Stomach smooth muscle (tissue), 2 donors: ENCODE measurements around the gene CCDC7.
"Not testable (repeated sequence)": the region's sequence is repeated elsewhere in the genome, so short reads cannot be mapped to it uniquely, and the experiment has no call there.

ENCODE experiments used
- H3K27ac ChIP-seq: one replicate; pipeline ENCODE4 v1.7.0; 2013; ENCODE audit warnings: mild to moderate bottlenecking, low read length, inconsistent platforms
- H3K27me3 ChIP-seq, 2 donors: one replicate each; pipeline ENCODE4 v1.7.0; 2013; ENCODE audit warnings: low read length in 2 of 2; ENCODE audit not compliant: insufficient read depth in 2 of 2, control insufficient read depth in 1 of 2
- H3K36me3 ChIP-seq, 2 donors: one replicate each; pipeline ENCODE4 v1.7.0; 2013; ENCODE audit warnings: low read length in 2 of 2; ENCODE audit not compliant: control insufficient read depth in 2 of 2, insufficient read depth in 2 of 2
- H3K4me1 ChIP-seq: one replicate; pipeline ENCODE4 v1.7.0; 2013; ENCODE audit warnings: low read length; ENCODE audit not compliant: control insufficient read depth, insufficient read depth
- H3K4me3 ChIP-seq, 2 donors: one replicate each; pipeline ENCODE4 v1.7.0; 2013; ENCODE audit warnings: low read length in 2 of 2
- H3K9ac ChIP-seq, 2 donors: one replicate each; pipeline ENCODE4 v1.7.0; 2013; ENCODE audit warnings: low read length in 2 of 2, mild to moderate bottlenecking in 1 of 2
- H3K9me3 ChIP-seq, 2 donors: one replicate each; pipeline ENCODE4 v1.7.0; 2013; ENCODE audit warnings: low read length in 2 of 2; ENCODE audit not compliant: control insufficient read depth in 2 of 2
- donor health status: healthy.
- donor health status: Pancreatic carcinoma.

The CCDC7 gene

DNA sequence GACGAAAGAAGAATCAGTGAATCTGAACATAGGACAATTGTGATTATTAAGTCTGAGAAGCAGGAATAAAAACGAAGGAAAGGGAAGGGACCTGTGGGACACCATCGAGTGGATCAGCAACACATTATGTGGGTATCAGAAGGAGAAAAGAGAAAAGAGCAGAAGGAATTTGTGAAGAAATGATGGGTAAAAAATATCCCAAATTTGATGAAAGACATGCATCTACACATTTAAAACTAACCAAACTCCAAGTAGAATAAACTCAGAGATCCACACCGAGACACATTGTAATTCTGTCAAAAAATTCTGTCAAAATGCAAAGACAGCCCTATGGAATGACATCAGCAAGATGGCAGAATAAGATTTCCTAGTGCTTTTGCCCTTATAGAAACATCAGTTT is 341.0 kb downstream of the CCDC7 start:
- H3K36me3 ChIP-seq = no peaks in the 10 kb centered on the region
- no peaks in the 10 kb centered on the region for H3K27me3 ChIP-seq
- H3K9me3 ChIP-seq = peaks cover 2 to 7% of the 10 kb centered on the region in 2 donors
- no peaks in the 10 kb centered on the region for H3K4me1 ChIP-seq
- no peak overlapping the region for H3K4me3 ChIP-seq
- H3K27ac ChIP-seq = no peak overlapping the region
- no peak overlapping the region for H3K9ac ChIP-seq

DNA sequence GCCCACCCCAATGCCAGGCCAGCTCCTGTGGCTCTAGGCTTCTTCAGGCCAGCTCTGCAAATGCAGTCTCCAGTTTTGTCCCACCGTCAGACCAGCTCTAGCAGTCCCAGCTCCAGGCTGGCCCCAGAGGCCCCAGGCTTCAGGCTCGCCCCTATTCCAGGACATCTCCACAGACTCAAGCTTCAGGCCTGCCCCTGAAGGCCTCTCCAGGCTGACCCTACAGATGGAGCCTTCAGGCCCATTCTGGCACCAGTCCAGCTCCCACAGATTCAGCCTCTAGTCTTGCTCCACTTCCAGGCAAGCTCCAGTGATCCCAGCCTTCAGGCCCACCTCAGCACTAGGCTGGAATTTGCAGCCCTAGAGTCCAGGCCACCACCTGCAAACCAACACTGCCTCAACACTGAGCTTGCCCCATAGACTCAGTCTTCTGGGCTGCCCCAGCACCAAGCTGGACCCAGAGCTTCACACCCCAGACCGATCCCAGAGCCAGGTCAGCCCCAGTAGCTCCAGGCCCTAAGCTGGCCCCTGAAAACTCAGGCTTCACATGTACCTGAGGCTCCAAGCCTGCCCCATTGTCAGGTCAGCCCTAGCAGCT is 341.8 kb downstream of the CCDC7 start:
- no peaks in the 10 kb centered on the region for H3K4me1 ChIP-seq
- no peaks in the 10 kb centered on the region for H3K36me3 ChIP-seq
- H3K27me3 ChIP-seq = no peaks in the 10 kb centered on the region
- H3K27ac ChIP-seq = no peak overlapping the region
- peaks cover 2 to 7% of the 10 kb centered on the region in 2 donors for H3K9me3 ChIP-seq
- no peak overlapping the region for H3K9ac ChIP-seq
- H3K4me3 ChIP-seq = no peak overlapping the region

DNA sequence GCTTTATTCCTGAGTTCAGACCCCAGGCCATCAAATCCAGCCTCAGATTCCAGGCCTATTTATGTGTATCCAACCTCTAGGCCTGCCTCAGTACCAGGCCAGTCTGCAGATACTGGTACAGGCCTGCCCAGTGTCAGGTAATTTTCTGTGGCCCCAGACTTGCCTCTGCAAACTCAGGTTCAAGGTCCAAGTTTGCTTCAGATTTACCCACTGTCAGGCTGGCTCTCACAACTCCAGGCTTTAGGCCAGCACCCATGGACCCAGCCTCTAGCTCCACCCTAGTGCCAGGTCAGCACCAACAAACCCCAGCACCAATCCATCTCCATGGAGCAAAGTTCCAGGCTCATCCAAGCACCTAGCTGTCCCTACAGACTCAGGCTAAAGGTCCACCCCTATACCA is 342.4 kb downstream of the CCDC7 start:
- no peak overlapping the region for H3K9ac ChIP-seq
- no peaks in the 10 kb centered on the region for H3K27me3 ChIP-seq
- H3K4me1 ChIP-seq = no peaks in the 10 kb centered on the region
- no peaks in the 10 kb centered on the region for H3K36me3 ChIP-seq
- H3K27ac ChIP-seq = no peak overlapping the region
- H3K9me3 ChIP-seq = peaks cover 2 to 7% of the 10 kb centered on the region in 2 donors
- H3K4me3 ChIP-seq = no peak overlapping the region

DNA sequence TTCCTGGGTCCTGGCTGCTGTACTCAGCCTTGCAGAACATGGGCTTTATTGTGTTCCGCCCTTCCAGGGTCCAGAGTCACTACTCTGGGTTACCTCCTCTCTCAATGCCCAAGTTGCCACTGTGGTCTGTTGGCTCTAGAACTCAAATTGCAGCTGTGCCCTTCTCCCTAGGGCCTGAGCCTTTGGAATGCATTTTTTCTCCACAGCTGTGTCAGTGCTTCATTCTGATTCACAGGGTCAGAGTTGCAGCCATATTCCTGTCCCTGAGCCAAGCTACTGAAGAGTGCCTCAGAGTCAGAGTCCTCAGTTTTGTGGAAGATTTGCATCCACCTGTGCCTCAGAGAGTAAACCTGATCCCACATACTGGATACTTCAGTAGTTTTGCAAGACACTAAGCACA is 344.5 kb downstream of the CCDC7 start:
- H3K36me3 ChIP-seq = no peaks in the 10 kb centered on the region
- H3K4me1 ChIP-seq = no peaks in the 10 kb centered on the region
- H3K9me3 ChIP-seq = peaks cover 2 to 7% of the 10 kb centered on the region in 2 donors
- H3K9ac ChIP-seq = no peak overlapping the region
- no peak overlapping the region for H3K4me3 ChIP-seq
- no peaks in the 10 kb centered on the region for H3K27me3 ChIP-seq
- no peak overlapping the region for H3K27ac ChIP-seq

DNA sequence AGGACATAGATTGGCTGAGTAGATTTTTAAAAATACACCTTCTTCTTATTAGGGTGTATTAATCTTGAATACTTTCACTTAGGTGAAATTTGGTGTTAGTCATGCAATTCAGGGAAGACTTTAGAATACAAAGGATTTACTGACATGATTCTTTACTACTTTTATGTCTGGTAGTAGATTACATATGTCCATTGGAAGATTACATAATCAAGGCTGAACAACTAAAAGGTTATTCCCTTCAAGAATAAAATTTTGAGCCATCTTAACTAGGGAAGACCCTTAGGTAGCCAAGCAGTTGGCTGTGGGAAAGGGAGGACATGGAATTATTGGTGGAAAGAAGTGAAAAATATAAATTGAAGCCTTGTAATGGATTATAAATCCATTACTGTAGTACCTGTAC is 347.1 kb downstream of the CCDC7 start:
- no peak overlapping the region for H3K9ac ChIP-seq
- H3K27me3 ChIP-seq = no peaks in the 10 kb centered on the region

DNA sequence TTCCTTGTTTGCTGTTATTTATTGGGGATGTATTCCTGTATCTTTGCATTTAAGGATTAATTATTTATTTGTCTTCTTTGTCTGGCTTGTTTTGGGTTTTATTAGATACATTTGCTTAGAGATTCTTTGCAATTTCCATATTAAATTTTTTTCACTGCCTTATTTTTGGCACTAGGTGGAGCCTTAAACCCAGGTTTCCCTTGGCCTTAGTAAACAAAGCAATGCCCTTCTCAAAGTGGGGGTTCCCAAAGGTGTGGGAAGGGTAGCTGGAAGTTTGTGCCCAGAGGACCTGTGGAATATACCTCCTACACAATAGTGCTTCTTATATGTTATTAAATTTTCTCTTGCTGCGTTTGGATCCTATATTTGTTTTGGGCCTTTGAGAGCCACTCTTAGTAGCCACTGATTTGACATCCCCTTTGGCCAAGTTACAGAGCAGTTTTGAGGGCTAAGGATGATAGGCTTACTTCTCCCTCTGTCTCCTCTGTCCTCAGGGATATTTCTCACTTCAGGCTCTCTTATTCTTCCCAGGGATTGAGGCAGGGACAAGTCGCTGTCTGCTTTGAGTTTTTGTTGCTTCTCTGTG is 349.8 kb downstream of the CCDC7 start:
- Histone ChIP-seq H3K4me1 (no peaks in the 10 kb centered on the region), H3K9ac (no peak overlapping the region), H3K9me3 (no peaks in the 10 kb centered on the region)

More for the DNA sequence above, 347.1 kb downstream of the CCDC7 start:
- no peaks in the 10 kb centered on the region for H3K4me1 ChIP-seq
- H3K9me3 ChIP-seq = no peaks in the 10 kb centered on the region
- no peaks in the 10 kb centered on the region for H3K36me3 ChIP-seq
- H3K27ac ChIP-seq = no peak overlapping the region
- no peak overlapping the region for H3K4me3 ChIP-seq

DNA sequence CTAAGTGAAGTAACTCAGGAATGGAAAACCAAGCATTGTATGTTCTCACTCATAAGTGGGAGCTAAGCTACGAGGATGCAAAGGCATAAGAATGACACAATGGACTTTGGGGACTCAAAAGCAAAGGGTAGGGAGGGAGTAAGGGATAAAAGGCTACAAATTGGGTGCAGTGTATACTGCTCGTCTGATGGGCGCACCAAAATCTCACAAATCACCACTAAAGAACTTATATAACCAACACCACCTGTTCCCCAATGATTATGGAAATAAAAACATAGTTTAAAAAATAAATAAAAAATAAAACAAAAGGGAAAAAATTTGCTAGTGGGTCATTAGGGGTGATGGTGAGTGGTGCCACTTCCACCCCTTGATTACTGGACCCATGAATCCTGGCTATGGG is 351.5 kb downstream of the CCDC7 start:
- H3K9ac ChIP-seq, H3K27me3 ChIP-seq, H3K9me3 ChIP-seq, H3K36me3 ChIP-seq, H3K4me1 ChIP-seq, H3K4me3 ChIP-seq, H3K27ac ChIP-seq: not testable (repeated sequence)

More for the DNA sequence above, 349.8 kb downstream of the CCDC7 start:
- Histone ChIP-seq H3K4me3 (no peak overlapping the region), H3K27me3 (no peaks in the 10 kb centered on the region), H3K36me3 (no peaks in the 10 kb centered on the region), H3K27ac (no peak overlapping the region)

DNA sequence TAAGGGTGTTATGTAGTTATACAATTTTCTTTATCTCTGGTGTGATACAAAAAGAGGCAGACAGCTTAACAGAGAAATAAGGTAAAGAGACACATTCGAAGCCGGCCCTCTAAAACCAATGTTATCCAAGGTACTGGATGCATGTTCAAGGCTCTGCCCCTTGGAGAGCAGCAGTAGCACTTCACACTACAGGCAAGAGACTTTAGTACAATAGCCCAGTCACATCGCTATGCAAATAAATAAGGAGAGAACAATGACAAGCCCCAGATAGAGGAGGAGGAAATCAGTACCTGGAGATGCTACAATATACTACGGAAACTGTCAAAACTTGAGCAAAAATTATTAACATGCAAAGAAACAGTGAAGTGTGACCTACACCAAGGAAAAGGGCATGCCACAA is 401.0 kb downstream of the CCDC7 start:
- Histone ChIP-seq H3K4me1 (no peaks in the 10 kb centered on the region), H3K36me3 (no peaks in the 10 kb centered on the region), H3K4me3 (no peak overlapping the region), H3K9me3 (no peaks in the 10 kb centered on the region), H3K27ac (no peak overlapping the region), H3K27me3 (no peaks in the 10 kb centered on the region), H3K9ac (no peak overlapping the region)

DNA sequence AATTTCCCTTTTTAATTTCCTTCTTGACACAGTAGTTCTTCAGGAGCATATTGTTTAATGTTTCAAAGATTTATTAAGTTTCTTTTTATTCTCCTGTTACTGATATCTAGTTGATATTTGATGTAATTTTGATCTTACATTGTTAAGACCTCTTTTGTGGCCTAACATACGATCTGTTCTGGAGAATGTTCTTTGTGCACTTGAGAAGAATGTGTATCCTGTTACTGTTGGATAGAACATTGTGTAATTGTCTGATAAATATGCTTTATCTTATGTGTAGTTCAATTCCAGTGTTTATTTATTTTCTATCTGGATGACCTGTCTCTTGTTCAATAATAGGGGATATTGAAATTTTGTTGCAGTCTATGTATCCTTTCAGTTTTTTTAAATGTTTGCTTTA is 405.4 kb downstream of the CCDC7 start:
- no peaks in the 10 kb centered on the region for H3K36me3 ChIP-seq
- H3K4me3 ChIP-seq = no peak overlapping the region
- H3K9me3 ChIP-seq = no peaks in the 10 kb centered on the region
- H3K27ac ChIP-seq = no peak overlapping the region
- no peaks in the 10 kb centered on the region for H3K4me1 ChIP-seq
- H3K9ac ChIP-seq = no peak overlapping the region
- no peaks in the 10 kb centered on the region for H3K27me3 ChIP-seq

DNA sequence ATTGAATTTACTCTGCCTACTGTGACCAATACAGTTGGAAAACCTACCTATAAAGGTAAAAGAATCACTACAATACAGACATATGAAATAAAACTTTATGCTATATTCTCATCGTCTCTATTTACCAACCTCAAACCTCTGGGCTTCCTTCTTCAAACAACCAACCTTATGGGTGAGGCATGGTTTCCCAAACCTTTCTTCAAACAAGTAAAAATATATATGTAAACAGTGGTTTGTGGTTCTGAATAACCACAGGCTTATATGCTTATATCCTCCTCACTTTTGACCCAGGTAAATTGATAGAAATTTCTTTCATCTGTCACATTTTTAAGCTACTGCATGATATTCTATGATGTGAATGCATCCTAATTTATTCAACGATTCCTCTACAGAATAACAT is 408.5 kb downstream of the CCDC7 start:
- no peaks in the 10 kb centered on the region for H3K9me3 ChIP-seq
- H3K4me3 ChIP-seq = no peak overlapping the region
- H3K27ac ChIP-seq = no peak overlapping the region
- no peaks in the 10 kb centered on the region for H3K36me3 ChIP-seq
- no peak overlapping the region for H3K9ac ChIP-seq
- H3K27me3 ChIP-seq = no peaks in the 10 kb centered on the region
- H3K4me1 ChIP-seq = no peaks in the 10 kb centered on the region

DNA sequence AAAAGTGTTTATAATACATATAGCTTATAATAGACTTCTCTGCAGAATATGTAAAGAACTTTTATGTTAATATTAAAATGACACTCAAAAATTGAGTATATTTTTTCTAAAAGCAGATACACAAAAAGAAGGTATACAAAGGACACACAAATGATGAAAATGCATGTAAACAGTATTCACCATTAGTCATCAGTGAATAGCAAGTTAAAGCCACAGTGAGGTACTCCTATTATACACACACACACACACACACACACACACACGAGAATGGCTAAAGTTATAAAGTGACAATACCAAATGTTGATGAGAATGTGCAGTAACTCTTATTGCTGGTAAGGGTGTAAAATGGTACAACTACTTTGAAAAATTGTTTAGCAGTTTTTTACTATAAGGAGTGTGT is 419.2 kb downstream of the CCDC7 start:
- Histone ChIP-seq H3K4me1 (no peaks in the 10 kb centered on the region), H3K27ac (no peak overlapping the region), H3K9me3 (no peaks in the 10 kb centered on the region), H3K36me3 (no peaks in the 10 kb centered on the region), H3K9ac (no peak overlapping the region), H3K4me3 (no peak overlapping the region), H3K27me3 (no peaks in the 10 kb centered on the region)
